ENCODE results near the gene LGALS9. TPM values are rescaled to one million over a fixed set of nuclear protein-coding genes. Genes with fewer than 3 reads are reported as not detected.
"Not testable (repeated sequence)": the region's sequence is repeated elsewhere in the genome, so short reads cannot be mapped to it uniquely, and the experiment has no call there.

LGALS9 gene
- total and polyA plus RNA-seq, 9 of the 15 experiments (the other 6 are each of a cell fraction or from before 2014, with no cell fraction given), result 0.45 to 6.9 (median 2.8) TPM

DNA sequence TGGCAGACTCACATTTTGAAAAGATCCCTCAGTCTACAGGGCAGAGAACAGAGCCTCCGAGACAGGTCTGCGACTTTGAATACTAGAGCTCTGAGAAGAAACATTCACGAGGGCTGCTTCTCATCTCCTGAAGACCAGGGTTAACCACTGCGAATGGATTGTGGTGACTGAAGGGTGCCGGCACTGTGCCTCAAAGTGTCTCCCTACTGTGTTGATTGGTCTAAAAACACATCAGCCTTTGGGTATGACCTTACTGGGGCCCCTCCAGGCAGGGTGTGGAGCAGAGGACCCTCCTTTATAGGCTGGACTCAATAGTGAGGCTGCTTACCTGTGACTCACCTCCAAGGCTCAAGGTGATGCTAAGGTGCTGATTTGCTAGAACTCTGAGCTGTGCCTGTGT is 2.6 kb upstream of the LGALS9 start:
- CTCF ChIA-PET (ENCODE audit: low intra/inter-chr PET ratio), result no interaction called here
- H3K4me3 ChIP-seq, result no peak overlapping the region

DNA sequence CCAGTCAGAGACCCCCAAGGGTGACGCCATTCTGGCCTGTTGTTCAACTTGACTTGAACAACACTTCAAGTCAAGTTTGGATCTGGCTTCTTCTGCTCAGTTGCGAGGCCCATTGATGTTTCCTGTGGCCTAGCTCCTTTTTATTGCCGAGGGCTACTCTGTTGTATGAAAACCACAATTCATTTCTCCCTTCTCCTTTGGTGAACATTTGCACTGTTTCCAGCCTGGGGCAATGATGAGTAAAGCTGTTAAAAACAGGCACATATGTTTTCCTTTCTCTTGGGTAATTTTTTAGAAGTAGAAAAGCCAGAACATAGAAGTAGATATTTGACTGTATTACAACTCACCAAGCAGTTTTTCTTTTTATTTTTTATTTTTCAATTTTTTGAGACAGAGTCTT is 1.7 kb upstream of the LGALS9 start:
- H3K79me2 ChIP-seq (ENCODE audit: control insufficient read depth, insufficient read depth, low read length); H3K9me1 ChIP-seq (ENCODE audit: control insufficient read depth, insufficient read depth, low read length); DNase-seq (ENCODE audit: extremely low read depth in 1 of 4, low spot score in 3 of 4); FAIRE-seq; intact Hi-C loops (cut with micrococcal nuclease); H3K4me3 ChIP-seq; BruUV-seq (replicated peaks); CTCF ChIA-PET (ENCODE audit: low intra/inter-chr PET ratio); ATAC-seq; H4K20me1 ChIP-seq (replicated peaks; ENCODE audit: control insufficient read depth, insufficient read depth, low read length); H2AFZ ChIP-seq (ENCODE audit: low read depth, low read length); H3K9ac ChIP-seq (ENCODE audit: insufficient read depth in 1 of 2, low read depth in 2 of 2, low read length in 2 of 2); H3K4me2 ChIP-seq (ENCODE audit: insufficient read depth, low read length); H3K27me3 ChIP-seq (ENCODE audit: control insufficient read depth in 2 of 2, insufficient read depth in 2 of 2, low read length in 2 of 2); H3K27ac ChIP-seq (ENCODE audit: extremely low read depth, low read depth, low read length); in situ Hi-C loops (cut with MboI); H3K9me3 ChIP-seq (replicated peaks; ENCODE audit: control insufficient read depth, insufficient read depth, low read depth, low read length): not testable (repeated sequence)
- Histone ChIP-seq H3K36me3 (ENCODE audit: control insufficient read depth, insufficient read depth, low read length) (peaks cover 20% of the 10 kb centered on the region; the same call in 2 of the 3 replicates), H3K4me1 (replicated peaks in 1 of 2; ENCODE audit: control insufficient read depth in 2 of 2, insufficient read depth in 2 of 2, low read length in 2 of 2) (peaks cover 19 to 30% of the 10 kb centered on the region in 2 experiments)
- 84% methylated on average over 3 of the region's 3 CpGs for WGBS (ENCODE audit: insufficient coverage, low coverage, missing lambda C conversion rate)
- POLR2A ChIA-PET, result interaction anchor here (1.1 kb wide), 1 partner anchor 24 kb away, joined by 3 read pairs; no protein-coding TSS in a partner anchor

More for the DNA sequence above, 2.6 kb upstream of the LGALS9 start:
- Histone ChIP-seq H3K27me3 (ENCODE audit: control insufficient read depth in 2 of 2, insufficient read depth in 2 of 2, low read length in 2 of 2) (no peaks in the 10 kb centered on the region), H3K36me3 (ENCODE audit: control insufficient read depth, insufficient read depth, low read length) (peaks cover 28% of the 10 kb centered on the region; the same call in 2 of the 3 replicates), H3K79me2 (ENCODE audit: control insufficient read depth, insufficient read depth, low read length) (no peaks in the 10 kb centered on the region), H3K27ac (ENCODE audit: extremely low read depth, low read depth, low read length) (no peak overlapping the region), H2AFZ (ENCODE audit: low read depth, low read length) (no peak overlapping the region), H3K9ac (ENCODE audit: insufficient read depth in 1 of 2, low read depth in 2 of 2, low read length in 2 of 2) (no peak overlapping the region), H3K9me3 (replicated peaks; ENCODE audit: control insufficient read depth, insufficient read depth, low read depth, low read length) (no peaks in the 10 kb centered on the region), H3K9me1 (ENCODE audit: control insufficient read depth, insufficient read depth, low read length) (no peaks in the 10 kb centered on the region), H4K20me1 (replicated peaks; ENCODE audit: control insufficient read depth, insufficient read depth, low read length) (no peaks in the 10 kb centered on the region; the same call in 1 of the 2 replicates), H3K4me1 (replicated peaks in 1 of 2; ENCODE audit: control insufficient read depth in 2 of 2, insufficient read depth in 2 of 2, low read length in 2 of 2) (peaks cover 11 to 22% of the 10 kb centered on the region in 2 experiments), H3K4me2 (ENCODE audit: insufficient read depth, low read length) (no peak overlapping the region)
- DNase-seq (ENCODE audit: extremely low read depth in 1 of 4, low spot score in 3 of 4) (no peak), ATAC-seq (no peak), FAIRE-seq (no peak)
- POLR2A ChIA-PET, result interaction anchor here (0.6 to 0.8 kb wide), 3 partner anchors 126 to 310 kb away, joined by 3 to 5 read pairs (median 3); no protein-coding TSS in a partner anchor
- intact Hi-C loops (cut with micrococcal nuclease) (no loop called here), in situ Hi-C loops (cut with MboI) (no loop called here)
- BruUV-seq (replicated peaks), result no TSS peak
- 89% methylated on average over 5 of the region's 5 CpGs for WGBS (ENCODE audit: insufficient coverage, low coverage, missing lambda C conversion rate)
- TF ChIP-seq FOXA1 (IDR thresholded peaks at IDR 0.05; ENCODE audit: borderline replicate concordance) (no peak), CHCHD3 (CRISPR knock-in tag; IDR thresholded peaks at IDR 0.05) (no peak)
